Glomerular endothelial cell (primary cell): Measurements from ENCODE around the gene ALDH3A1. TPM values are rescaled to one million over a fixed set of nuclear protein-coding genes. Genes with fewer than 3 reads are reported as not detected.

Experiments used
- DNase-seq: peaks from one replicate; pipeline ENCODE4 v3.0.0-alpha.2; 2011; ENCODE audit warnings: low read depth, low spot score; ENCODE audit errors: extremely low read depth
- total RNA-seq: library from RNA; depleted of rRNA; stranded (reverse); fragments of >200 nt; gene quantifications from 2 replicates; pipeline ENCODE4 v1.2.3, GENCODE V29; 2015

Gene ALDH3A1
- total RNA-seq, 1 donor from 2014 or later: not detected

DNA sequence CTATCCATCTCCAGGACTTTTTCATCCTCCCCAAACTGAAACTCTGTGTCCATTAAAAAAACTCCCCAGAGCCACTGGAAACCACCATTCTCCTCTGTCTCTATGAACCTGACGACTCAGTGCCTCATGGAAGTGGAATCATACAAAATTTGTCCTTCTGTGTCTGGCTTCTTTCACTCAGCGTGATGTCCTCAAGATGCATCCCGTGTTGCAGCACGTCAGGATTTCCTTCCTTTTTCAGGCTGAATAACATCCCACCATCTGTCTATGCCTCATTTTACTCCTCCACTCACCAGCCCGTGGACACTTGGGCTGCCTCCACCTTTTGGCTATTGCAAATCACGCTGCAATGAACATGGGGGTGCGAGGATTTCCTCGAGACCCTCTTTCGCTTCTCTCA lies 12.6 kb upstream of the ALDH3A1 start:
- DNase-seq: no peak

DNA sequence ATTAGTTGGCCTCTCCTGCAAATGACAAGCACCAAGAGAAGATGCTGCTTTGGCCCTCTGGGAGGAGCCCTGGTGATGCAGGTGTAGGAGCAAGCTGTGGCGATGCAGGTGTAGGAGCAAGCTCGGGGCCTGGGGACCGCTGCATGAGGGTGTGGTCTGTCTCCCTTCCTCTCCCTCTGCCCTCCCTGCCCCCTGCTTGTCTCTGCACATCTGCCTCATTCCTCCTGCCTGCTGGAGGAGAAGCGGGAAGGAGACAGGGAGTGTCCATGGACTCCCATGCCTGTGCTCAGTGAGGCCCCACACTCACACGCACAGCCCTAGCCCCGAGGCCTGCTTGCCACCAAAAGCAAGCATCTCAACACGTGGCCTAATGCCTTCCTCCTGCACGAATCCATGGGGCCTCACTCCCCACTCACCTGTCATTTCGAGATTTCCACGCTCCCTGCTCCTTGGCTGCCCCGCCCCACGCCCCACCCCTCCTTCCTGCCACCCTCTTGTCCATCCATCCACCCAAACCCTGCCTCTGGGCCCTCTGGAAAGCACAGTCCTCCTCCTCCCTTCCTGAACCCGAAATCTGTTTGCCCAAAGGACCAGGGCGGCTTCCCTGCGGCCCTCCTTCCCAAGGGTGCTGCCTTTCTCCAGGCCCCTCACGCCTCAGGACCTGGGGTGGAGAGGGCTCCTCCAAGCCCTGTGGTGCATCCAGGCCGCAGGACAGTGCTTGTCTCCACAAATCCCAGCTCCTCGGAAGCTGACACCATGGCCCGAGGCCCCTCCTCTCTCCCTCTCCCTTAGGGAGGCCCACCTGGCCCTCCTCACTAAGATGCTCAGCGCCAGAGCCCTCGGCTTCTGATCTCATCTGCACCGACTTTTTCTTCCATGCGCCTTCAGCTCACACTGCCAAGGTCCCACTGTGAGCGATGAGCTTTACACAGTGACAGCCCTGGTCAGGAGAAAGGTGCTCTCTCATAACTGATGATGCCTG lies 11.8 kb upstream of the ALDH3A1 start:
- DNase-seq: no peak

DNA sequence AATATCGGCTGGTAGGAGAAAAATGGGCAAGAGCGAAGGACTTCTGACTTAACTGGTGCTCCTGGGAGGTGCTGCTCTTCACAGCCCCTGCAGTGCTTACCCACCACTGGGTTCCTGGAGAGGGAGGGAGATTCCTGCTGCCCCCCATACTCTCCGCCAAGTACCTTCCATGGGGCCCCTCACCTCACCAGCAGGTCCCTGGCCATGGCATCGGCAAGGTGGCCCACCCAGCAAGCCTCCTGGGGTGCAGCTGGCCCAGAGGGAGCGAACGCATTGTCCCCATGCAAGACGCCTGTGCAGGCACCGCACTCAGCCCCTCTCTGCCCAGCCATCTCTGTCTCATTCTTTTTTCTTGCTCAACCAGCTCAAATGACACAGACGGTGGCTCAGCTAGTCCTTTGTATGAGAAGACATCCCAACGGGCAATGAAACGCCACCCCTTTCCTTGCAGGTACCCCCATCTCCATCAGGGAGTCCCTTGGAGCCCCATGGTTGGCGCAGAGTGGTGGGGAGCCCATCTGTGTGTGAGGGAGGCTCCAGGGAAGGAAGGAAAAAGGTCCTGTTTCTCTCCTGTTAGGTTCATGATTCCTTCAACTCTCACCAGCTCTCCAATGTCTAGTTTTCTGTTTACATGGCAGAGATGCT lies 9.6 kb upstream of the ALDH3A1 start:
- DNase-seq: no peak

DNA sequence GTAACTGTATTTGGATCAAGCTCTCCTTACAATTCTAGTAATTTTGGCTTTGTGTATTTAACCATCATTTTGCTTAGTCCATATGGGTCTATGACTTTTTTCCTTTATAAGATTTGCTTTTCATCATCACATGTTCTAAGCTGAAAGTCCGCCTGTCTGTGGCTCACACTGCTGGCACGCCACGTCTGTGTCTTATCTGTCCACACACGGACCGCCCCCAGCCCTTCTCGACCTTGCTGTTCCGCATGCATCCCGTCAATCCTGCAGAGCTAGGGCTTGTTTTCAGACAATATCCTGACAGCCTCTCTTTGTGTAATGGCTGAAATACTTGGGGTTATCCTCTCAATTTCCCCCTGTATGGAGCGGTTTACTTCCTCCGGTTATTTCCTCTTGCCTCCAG lies 8.4 kb upstream of the ALDH3A1 start:
- no peak for DNase-seq

DNA sequence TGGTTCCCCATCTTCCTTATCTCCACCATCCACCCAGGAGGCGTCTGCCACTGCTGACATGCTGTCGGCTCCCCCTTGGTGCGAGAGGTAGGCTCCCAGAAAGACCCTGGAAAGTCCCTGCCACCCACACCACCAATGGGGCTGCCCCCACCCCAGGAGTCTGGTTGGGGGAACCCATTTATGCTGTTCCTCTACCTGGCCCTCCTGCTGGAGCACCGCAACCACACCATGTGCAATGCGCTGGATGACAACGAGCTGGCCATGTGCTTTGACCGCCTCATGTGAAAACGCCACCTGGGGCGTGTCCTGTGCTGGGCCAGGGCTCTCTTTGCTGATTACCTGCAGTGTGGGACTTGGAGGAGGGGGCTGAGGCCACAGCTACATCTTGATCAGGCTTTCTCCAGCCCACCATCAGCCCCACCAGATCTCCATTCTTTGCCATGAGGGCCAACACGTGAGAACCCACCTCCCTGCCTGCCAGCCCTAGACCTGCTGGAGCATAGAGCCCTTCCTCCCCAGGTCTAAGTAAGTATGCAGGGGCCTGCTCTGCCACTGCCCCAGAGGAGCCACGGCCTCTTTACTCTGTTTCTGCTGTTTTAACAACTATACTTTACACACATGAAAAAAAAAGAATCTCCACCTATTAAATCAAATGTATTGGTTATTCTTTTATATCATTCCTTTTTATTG lies 7.9 kb upstream of the ALDH3A1 start:
- DNase-seq: no peak

DNA sequence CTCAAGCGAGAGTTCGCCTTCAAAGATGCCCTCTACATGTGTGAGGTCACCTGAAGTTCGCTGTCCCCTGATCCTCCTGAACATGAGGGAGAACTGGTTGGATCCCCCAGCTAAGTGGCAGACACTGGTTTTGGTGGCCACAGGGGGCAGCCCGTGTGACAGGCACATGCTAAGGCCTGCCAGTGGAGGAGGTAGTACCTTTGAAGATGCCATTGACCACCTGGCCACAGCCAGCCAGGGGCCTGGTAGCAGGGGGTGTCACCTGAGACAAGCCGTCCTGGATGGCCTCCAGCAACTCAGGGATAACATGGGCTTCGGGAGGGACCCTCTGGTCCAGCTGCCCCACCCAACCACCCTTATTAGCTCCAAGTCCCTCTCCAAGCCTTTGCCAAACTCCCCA lies 7.3 kb upstream of the ALDH3A1 start:
- DNase-seq: no peak

DNA sequence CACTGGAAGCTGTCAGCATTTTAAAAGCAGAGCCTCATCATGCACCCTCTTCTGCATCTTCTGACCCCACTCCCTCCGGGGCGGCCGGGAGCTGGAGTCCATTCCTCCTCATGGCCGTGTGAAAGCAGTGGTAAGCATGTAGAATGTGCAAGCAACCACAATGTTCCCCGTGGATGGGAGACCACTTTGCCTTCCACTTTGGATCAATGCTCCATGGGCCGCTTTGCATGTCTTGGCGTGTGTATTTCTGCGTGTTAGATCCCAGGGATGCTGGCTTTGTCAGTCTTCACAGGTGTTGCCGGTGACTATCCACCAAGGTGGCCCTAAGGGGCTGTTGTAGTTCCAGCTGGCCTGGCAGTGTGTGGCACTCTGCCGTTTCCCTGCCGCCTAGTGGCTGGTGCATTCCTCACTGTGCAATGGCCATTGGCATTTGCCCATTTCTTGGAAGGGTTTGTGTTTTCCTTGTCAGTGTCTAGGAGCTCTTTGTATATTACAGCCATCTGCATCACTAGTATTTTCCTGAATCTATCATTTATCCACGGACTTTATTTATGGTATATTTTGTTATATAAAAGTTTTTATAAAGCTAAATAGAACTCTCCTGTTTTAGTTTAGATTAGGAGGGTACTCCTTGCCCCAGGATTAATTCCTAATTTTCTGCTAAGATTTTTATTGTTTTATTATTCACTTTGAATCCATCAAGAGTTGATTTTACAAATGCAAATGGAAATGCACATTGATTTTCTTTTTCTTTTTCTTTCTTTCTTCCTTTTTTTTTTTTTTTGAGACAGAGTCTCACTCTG lies 5.8 kb upstream of the ALDH3A1 start:
- no peak for DNase-seq

DNA sequence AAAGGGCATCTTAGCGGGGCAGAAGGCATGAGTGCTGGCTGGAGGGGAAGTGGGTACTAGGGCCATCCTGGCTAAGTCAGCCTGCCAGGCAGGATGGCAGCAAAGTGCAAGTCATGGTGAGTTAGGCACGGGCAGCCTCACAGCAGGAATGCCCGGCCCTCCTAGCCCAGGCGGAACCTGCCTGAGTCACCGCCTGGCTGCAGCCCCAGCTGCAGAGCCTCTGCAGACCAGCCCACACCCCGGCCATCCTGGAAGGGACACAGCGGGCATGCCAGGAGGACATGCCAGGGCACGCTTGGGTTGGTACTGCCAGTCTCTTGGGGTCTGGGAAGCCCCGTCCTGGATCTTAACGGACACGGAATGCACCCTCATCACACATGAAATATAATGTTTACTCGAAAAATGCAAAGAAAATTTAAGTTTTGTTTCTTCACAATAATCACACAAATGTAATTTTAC lies 5.0 kb upstream of the ALDH3A1 start:
- no peak for DNase-seq

DNA sequence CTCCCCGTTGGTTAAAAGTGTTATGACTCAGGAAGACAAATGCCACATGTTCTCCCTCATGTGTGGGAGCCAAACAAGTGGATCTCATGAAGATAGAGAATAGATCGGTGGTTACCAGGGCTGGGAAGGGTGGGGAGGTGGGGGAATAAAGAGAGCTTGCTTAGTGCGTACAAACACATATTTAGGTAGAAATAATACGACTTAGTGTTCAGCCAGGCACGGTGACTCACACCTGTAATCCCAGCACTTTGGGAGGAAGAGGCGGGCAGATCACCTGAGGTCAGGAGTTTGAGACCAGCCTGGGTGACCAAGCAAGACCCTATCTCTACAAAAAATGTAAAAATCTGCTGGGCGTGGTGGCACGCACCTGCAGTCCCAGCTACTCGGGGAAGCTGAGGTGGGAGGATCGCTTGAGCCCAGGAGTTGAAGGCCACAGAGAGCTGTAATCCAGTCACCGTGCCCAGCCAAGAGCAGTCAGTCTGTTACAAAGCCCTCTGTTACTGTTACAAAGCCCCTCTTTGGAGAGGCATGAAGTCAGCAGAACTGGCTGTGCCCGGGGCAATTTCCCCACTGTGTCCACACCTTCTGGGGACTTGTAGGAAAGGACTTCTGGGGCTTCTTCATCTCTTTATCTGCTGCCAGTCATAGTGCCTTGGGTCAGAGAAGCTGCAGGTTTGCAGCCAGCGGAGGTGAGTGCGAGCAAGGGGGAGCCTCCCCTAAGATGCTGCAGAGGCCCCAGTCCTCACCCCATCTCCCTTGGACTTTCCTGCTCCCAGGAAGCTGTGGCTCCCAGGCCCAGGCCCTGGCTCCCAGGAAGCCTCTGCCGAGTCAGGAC lies 4.3 kb upstream of the ALDH3A1 start:
- no peak for DNase-seq

DNA sequence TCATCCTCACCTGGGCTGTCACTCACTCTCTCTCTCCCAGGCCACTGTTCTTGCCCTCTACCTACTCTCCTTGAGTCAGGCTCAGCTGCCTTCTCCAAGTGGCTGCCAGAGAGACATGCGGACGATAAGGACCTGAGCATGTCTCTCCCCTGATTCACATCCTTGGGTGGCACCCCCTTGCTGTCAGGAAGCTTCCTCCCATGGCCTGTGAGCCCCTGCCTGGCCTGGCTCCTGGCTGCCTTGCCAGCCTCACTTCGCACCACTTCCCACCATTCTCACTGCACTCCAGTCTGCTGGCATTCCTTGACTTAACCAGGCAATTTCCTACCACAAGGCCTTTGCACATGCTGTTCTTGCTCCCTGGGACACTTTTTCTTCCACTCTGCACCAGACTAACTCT lies 2.7 kb upstream of the ALDH3A1 start:
- no peak for DNase-seq

DNA sequence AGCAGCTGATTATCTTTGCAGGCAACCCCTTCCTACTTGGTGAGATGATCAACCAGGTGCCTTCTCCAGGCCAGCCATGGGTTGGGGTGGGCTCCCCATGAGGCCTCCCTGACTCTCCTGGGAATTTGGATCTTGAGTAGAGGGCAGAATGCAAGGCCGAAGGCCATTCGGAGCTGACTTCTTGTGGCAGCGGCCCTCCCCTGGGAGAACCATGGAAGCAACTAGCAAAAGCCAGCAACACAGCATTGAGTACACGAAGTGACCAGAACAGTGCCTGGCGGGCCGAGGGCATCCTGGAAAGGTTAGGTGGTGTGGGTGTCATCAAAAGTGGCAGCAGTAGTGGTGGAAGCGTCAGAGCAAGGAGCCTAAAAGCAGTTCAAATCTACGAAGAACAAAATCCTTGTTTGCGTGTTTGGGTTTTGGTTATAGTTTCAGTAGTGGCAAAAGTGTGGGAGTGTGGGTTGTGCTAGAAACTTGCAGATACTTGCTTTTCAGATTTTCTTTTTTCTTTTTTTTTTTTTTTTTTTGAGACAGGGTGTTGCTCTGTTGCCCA lies 2.0 kb upstream of the ALDH3A1 start:
- no peak for DNase-seq

DNA sequence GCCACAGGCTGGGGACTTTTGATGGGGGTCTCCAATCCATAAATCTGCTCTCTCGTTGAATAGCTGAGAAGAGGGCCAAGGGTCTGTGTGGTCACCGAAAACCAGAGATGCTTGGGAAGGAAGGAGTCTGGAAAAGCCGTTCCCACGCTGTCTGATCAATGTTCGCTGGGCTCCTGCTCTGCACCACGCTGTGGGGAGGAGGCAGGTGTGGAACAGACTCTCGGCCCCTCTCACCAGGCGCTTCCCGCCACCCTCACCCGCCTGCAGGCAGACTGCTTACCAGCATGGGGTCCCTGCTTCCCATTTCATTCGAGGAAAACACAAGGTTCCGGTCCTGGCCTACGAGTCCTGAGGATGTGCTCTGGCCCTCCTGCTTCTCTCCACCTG lies 702 bp upstream of the ALDH3A1 start:
- DNase-seq: no peak

DNA sequence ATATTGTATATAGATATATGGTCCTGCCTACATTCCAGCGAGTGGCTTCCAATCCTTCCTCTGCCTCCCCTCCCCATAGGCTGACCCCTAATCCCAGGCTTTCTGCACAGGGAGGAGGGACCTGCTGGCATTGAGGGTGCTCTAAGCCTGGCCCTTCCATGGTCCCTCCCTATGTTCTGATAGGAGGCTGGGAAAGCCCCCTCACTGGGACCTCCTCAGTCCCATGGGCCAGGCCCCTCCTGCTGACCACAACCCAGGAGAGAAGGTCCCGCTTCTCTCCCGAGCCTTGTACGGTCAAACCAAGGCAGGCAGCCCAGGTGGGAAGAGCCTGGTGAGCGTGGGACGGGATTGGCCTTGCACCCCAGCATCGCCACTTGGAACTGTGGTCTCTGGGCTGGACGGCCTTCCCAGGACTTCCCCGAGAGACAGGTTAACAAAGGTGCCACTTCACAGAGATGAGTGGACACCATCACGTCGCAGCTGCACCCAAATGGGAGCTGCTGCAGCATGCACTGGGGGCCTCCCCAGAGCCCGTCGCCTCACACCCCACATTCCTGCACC lies 859 bp downstream of the ALDH3A1 start:
- DNase-seq: no peak

DNA sequence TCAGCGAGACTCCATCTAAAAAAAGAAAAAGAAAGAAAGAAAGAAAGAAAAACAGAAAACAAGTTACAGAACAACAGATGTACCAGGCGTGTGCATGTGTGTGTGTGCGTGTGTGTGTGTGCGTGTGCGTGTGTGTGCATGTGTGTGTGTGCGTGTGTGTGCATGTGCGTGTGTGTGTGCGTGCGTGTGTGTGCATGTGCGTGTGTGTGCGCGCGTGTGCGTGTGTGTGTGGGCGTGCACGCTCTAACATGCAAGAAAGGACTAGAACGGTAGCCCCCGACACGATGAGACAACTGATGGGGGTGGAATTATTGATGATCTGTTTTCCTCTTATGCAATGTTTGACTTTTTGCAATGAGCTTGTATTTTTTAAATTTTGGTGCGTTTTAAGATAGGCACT lies 1.6 kb downstream of the ALDH3A1 start:
- DNase-seq: no peak

DNA sequence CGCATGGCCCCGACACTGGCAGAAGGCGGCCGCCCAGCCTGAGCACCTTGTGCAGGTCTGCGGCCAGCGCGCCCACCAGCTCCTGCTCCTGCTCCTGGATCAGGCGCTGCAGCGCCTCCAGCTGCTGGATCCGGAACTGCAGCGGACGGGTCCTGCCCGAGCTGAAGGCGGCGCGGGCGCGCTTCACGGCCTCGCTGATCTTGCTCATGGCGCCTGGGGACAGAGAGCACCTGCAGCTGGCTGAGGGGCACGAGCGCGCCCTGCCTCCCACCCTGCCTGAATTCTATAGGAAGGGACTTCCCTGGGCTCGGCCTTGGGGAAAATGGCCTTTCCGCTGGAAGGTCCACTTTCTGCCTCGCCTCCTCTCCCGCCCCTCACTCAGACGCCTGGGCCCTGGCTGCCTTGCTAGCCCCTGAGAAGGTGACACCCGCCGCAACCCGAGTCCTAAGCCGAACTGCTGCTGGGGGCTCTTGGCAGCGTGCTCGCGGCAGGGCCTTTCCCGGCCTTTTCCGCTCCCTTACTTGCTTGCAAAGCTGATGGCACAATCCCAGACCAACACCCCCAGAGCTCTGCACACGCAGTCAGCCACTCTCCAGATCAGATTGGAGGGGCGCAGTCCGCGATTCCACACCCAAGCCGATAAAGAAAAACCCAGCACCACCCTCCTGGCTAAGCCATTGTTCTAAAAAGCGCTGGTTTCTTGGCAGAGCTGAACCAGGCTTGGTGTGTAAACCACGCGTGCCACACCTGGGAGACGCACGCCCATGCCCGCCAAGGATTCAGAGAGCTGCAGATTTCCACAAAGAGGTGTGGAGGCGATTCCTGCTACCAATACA lies 3.0 kb downstream of the ALDH3A1 start:
- no peak for DNase-seq

DNA sequence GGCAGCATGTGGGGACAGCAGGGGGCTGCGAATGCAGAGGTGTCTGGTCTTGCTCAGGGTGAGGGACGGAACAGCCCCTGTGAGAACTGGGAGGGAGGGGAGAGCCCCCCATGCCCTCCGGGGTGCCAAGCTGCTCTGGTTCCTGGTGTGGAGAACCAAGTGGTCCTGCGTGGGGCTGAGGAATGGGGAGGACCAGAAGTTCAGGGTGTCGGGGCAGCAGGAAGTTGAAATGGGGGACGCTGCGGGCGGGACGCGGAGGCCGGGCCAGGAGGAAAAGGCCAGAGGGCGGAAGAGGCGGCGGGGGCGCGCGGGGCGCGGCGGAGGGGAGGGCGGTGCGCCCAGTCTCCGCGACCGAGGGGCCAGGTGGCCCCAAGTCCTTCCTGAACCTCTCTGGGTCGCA lies 3.6 kb downstream of the ALDH3A1 start:
- DNase-seq: no peak

DNA sequence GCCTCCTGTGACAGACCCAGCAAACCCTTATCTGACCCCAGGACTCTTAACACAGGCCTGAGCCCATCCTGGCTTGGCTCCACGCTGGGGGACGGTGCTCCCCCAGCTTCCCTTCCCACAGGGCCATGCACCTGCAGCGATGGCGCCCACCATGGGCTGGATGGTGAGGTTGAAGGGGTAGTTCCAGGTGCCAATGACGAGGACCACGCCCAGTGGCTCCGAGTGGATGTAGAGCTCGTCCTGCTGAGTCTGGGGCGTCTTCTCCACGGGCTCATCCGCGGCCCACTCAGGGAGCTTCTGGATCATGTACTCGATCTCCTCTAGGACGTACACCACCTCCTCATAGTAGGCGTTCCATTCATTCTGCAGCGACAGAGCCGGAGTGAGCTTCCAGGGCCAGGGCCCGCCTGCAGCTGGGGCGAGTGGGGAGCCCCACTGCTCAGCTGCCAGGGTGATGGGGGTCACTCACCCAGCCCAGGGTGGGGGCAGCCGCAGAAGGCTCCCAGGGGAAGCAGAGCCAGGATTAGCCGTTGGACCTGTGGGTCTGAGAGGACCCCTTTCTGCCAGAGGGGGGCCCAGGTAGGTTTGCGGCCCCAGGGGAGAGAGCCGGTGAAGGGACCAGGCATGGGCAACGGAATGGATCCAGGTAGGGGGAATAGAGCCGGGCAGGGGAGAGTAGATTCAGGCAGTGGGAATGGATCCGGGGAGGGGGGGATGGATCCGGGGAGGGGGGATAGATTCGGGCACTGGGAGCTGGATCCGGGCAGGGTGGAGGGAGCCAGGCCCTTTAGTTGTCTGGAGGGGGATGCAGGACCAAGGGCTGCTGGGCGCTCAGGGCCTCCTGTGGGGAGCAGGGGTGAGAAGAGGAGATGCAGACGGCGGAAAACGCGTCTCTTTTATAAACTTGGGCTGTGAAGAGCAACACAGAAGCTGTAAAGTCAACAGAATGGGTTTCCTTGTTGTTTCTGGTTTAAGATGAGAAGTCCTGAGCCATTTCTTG lies 4.7 kb downstream of the ALDH3A1 start:
- DNase-seq: no peak
